Amniotic epithelial cell (primary cell): ENCODE measurements around the gene ANO4.

Source experiments
- DNase-seq: peaks from one replicate; pipeline ENCODE4 v3.0.0-alpha.2; 2010; ENCODE audit warnings: low read depth

Gene ANO4

DNA sequence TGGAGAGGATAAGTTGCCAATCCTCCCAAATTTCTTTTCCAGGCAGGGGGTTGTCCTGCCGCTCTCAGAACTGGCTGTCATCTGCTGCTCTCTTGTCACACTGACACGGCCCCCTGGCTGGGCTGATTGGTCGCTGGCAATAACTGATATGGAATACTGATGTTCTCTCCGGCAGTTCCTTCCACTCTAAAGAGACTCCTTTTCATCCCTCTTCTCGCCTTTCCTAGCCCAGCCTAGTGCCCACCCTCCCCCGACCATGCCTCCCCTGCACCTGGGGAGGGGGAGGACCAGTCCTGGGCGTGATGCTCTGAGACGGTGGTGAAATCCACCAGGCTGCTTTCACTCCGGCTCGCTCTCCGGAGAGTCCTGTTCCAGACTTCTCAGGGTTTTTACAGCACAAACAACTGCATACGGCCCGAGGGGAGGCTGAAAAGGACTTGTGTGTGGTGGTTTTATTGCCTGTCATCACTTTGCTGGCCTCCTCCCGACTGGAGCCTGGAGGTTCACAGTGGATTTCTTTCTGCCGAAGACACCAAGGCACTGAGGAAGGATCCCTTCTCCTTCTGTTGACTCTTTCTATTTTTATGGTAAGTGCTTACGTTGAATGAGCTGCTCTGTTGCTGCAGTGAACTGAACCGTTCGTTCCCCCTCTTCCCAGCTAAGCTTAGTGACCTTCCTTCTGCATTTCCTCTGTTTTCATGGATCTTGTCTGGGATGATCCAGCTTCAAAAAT lies at the start of gene ANO4:
ANO4 (plus strand) TSS at position 336 of the 733 bp plus-strand sequence. CDS start 107,010 bp downstream, outside the sequence.
- DNase-seq, result no peak

- DNase-seq, result no peak
These were observed 49.1 kb upstream of the ANO4 start for GRCh38 chr12:100745378-100746071.

GRCh38 chr12:100752841-100753240 lies 41.7 kb upstream of the ANO4 start:
- no peak for DNase-seq

DNA sequence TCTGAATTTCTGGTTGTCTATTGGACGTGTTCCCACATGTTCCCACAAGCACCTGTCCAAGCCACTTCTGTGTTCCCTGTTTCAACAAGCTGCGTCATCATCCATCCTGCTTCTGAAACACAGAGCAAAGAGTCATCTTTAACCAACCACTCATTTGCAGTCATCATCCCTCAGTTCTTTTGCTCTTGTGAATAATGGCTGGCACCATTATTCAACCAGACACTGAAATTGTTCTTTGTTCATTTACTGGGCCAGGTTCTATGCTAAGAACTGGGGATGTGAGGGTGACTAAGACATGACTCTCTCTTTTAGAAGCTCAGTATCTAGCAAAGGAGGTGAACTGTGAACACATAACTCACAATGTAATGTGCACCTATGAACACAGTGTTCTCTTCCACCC lies 40.7 kb upstream of the ANO4 start:
- DNase-seq, result no peak

DNA sequence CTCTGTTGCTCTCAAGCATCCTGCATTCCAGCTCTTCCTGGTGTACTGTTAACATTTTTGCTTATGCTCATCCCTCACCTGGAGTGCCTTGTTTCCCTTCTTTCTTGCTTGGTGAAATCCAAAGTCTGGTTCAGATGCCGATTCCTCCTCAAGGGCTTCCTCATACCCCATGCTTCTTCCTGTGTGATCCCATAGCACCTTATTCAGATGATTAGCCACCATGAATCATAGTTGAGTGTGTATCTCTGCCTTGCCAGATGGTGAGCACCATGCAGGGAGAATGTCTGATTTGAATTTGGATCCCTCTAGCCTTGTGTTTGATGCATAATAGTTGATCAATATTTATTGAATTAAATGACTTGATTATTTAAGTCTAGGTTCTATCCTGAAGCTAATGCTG lies 39.4 kb upstream of the ANO4 start:
- DNase-seq, result no peak

DNA sequence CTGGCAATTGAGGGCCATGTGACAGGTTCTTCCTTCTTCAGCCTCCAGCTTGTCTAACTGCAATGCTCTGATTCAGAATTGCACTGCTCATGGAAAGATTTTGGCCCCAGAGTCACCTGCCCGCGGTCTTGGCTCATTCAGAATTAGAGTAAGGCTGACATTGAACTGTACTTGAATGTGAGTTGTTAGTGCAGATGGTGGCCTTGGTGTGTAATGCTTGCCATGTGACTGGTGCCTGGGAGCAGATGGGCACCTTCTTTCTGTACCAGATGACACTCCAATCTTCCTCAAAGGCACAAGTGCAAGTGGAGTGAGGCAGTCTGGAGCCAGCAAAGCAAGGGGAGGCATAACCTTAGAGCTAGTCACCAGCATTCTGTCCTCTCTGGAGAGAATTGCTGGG lies 36.5 kb upstream of the ANO4 start:
- no peak for DNase-seq

GRCh38 chr12:100767371-100767770 lies 27.2 kb upstream of the ANO4 start:
- no peak for DNase-seq

GRCh38 chr12:100767950-100768349 lies 26.6 kb upstream of the ANO4 start:
- DNase-seq, result no peak

DNA sequence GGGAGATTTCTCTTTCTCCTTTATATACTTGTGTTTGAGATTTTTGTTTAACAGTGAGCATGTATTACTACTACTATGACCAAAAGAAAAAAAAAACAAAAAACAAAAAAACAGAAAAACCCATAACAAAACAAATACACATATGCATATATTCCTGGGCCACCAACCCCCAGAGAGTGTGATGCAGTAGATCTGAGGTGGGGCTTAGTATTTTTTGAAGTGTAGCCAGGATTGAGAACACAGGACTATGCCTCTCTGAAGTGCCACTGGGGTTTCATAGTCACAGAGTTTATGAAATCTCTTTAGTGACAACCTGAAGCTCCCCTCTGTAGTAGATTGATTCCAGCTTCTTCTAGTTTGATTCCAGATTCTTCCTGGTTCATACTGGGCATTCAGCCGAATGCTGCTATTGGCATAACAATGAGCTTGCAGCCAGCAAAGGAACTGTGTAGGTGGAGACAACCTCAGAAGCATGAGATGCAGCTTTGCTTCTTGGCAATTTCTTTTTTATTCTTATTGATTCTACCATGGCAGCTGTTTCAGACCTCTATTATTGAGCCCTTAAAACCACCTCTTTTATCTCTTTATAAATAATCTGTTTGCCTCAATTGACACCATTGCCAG lies 15.5 kb upstream of the ANO4 start:
- DNase-seq, result no peak

DNA sequence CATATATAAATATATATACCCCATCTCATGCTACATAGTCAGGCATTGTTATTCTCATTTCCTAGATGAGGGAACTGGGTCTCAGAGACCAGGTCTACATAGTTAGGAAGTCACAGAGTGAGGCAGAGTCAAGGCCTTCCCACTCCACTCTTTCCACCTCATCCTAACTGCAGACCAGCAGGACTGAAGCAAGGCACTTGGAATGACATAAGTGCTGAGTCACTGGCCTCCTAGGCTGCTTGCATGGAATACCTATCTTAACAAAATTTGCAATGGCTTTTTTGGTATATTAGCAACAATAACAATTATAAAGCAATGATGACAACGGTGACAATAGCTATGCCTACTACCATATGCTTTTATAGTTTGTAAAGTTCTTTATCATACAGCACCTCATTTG lies 5.4 kb upstream of the ANO4 start:
- DNase-seq, result no peak

DNA sequence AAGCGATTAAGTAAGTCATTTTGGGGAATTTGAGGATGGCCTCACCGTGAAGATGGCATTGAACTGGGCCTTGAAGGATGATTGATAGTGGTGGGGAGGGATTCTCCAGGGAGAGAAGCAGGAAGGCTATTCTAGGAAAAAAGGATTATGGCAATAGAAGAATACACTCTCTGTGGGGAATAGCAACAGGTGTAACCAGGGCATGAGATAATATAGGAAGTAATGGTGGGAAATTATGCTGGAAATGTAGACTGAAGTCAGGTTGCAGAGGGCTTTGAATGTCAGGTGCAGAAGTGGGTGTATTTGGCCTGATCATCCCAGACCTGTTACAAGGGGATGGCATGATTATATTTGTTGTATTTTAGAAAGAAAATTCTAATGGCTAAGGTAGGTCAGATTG lies 4.6 kb upstream of the ANO4 start:
- DNase-seq, result no peak

DNA sequence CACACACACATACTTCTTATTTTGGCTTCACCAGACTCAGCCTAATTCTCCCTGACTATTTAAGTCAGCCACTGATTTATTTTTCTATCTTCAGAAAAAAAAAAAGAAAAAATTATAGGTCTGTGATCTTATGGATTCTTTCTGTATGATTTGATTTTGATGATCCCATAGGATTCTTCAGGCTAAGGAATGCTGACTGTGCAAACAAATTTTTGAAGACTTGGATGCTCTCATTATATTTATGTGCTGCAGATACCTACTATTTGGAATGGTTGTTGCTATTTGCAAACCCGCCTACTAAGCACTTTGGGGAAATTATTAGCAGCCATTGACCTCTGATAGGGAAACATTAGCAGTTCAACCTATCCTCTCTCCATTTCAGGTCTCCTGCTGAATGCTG lies 4.0 kb upstream of the ANO4 start:
- DNase-seq, result no peak

- DNase-seq, result no peak
These were observed 1.4 kb upstream of the ANO4 start for GRCh38 chr12:100793182-100793581.

DNA sequence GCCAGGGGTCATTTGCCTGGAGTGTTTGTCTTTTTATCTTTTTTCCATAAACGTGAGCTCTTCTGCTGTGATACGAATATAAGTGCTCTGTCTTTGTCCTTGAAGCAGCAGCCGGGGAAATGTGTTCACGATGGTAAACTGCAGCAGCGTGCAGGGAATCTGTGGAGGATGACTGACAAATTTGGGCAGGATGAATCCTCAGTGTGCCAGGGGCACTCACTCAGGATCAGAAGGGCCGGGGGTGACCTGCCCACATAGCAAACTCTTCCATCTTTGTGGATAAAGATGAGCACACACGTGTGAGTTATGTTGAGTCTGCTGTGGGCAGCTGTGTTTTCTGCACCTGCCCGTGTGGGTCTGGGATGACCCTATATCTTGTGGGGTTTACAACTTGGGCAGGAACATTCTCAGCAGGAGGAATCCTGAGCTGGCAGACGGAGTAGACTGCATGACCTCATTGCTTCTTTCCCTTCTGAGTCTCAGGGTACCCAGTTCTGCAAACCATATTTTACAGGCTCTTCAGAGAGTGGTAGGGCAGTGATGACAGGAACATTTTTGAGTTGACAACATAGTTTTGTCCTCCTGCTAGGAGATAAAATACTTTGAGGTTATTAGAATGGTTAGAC lies 711 bp downstream of the ANO4 start:
- DNase-seq, result no peak

GRCh38 chr12:100795800-100796179 lies 1.2 kb downstream of the ANO4 start:
- DNase-seq, result no peak

- no peak for DNase-seq
These were observed 2.0 kb downstream of the ANO4 start for GRCh38 chr12:100796621-100797020.

DNA sequence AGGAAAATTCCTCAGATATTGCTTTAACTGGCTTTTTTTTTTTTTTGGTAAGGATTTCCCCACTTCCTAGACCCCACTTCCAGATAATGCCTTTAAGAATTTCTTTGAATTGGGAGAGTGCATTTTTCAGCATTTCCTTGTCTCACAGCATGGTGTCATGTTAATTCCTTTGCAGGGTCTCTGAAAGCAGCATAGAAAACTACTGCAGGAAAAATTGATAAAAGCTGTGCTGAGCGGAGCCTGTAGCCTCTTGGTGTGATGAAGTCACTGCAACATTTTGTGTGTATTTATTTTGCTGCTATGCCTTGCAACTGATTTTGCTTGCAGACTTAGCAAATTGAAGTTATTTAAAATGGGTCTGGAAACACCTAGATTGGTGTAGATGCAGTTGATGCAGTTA lies 2.7 kb downstream of the ANO4 start:
- no peak for DNase-seq

GRCh38 chr12:100797786-100798185 lies 3.2 kb downstream of the ANO4 start:
- no peak for DNase-seq

DNA sequence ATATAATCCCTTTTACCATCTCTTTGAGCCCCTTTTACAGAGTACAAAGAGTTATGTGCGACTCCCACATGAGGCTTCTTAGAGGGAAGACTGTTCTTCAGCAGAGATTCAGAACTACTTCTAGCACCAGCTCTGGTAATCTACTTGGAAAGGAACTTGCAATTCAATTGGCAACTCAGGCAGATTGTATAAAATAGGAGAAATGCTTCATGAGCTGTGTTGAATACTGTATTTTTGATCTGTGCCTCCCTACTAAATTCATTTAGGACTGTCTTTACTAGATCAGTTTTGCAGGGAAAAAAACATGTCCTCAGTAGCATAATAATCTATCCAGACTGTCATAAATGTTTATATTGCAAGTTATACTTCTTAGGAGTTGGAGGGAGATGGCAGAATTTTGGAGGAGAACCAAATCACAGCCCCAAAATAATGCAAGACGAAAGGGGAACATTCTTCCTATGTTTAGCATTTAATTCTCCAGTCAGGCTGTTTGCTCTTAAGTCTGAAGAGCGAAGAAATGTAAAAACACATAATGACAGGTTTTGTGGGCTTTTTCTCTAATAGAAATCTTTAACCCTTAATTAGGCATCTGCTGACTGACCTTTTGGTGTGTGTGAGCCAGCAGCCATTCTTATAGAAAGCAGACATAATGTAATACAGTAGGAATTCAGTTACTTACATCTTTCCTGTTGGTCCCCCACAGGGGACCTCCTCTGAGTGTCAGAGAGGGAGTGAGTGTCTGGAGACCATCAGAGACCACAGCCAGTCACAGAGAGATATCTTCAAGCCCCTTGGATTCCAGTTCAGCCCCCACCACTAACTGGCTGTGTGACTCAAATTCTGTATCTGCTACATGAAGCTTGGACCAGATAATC lies 3.9 kb downstream of the ANO4 start:
- no peak for DNase-seq

DNA sequence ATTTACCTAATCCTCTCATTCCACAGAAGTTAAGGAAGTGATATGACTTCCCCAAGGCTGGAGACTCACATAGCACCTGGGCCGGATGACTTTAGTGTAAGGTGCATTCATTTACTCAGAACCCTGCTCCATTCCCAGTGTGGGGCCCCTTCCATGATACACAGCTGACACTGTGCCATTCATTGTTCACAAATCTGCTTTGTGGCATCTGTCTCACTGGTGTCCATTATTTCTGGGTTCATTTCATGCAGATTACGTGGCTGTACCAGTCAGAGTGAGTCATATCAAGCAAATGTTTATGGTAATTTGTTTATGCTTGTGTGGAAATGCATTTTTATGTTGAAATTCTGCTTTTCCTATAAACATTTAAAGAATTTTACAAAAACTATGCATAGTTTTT lies 5.2 kb downstream of the ANO4 start:
- no peak for DNase-seq

- DNase-seq, result no peak
These were observed 6.1 kb downstream of the ANO4 start for GRCh38 chr12:100800723-100801122.

- no peak for DNase-seq
These were observed 6.7 kb downstream of the ANO4 start for GRCh38 chr12:100801320-100801719.
